Kasumi-1 (cell line): ENCODE results near the gene SORCS1.

Experiments used
- DNase-seq, 2 experiments: peaks; one replicate each; lab custom pipeline; 2025; lab: John Stamatoyannopoulos, UW

The SORCS1 gene

GRCh38 chr10:106898446-106898845 lies 266.1 kb downstream of the SORCS1 start:
- DNase-seq: no peak

- no peak for DNase-seq
Measured at GRCh38 chr10:106897719-106898118, 266.8 kb downstream of the SORCS1 start.

- DNase-seq: no peak
Measured at GRCh38 chr10:106894692-106895091, 269.8 kb downstream of the SORCS1 start.

- DNase-seq: no peak
Measured at GRCh38 chr10:106877574-106877973, 286.9 kb downstream of the SORCS1 start.

- no peak for DNase-seq
Measured at GRCh38 chr10:106874604-106874889, 290.0 kb downstream of the SORCS1 start.

- DNase-seq: no peak
Measured at GRCh38 chr10:106873770-106874603, 290.5 kb downstream of the SORCS1 start.

- DNase-seq: peak in 1 of 2 experiments; percentile 17
Measured at GRCh38 chr10:106872176-106872575, 292.3 kb downstream of the SORCS1 start.

GRCh38 chr10:106866244-106866845 lies 298.2 kb downstream of the SORCS1 start:
- DNase-seq: no peak

GRCh38 chr10:106864031-106864430 lies 300.5 kb downstream of the SORCS1 start:
- no peak for DNase-seq

GRCh38 chr10:106863549-106863948 lies 301.0 kb downstream of the SORCS1 start:
- DNase-seq: no peak

- no peak for DNase-seq
Measured at GRCh38 chr10:106859892-106860652, 304.4 kb downstream of the SORCS1 start.

- DNase-seq: no peak
Measured at GRCh38 chr10:106857728-106858127, 306.8 kb downstream of the SORCS1 start.

- DNase-seq: no peak
Measured at GRCh38 chr10:106857213-106857612, 307.3 kb downstream of the SORCS1 start.

GRCh38 chr10:106836933-106837663 lies 327.4 kb downstream of the SORCS1 start:
- DNase-seq: peak; percentile 98

- no peak for DNase-seq
Measured at GRCh38 chr10:106832846-106833245, 331.7 kb downstream of the SORCS1 start.

GRCh38 chr10:106830471-106830870 lies 334.0 kb downstream of the SORCS1 start:
- peak in 1 of 2 experiments; percentile 29 for DNase-seq

GRCh38 chr10:106830006-106830405 lies 334.5 kb downstream of the SORCS1 start:
- no peak for DNase-seq

- no peak for DNase-seq
Measured at GRCh38 chr10:106826716-106827115, 337.8 kb downstream of the SORCS1 start.

GRCh38 chr10:106825576-106826364 lies 338.7 kb downstream of the SORCS1 start:
- no peak for DNase-seq

- peak; percentile 43 to 61 for DNase-seq
Measured at GRCh38 chr10:106820579-106820978, 343.9 kb downstream of the SORCS1 start.

- peak; percentile 95 to 97 for DNase-seq
Measured at GRCh38 chr10:106819490-106819889, 345.0 kb downstream of the SORCS1 start.
